GM19351 (cell line): ENCODE results near the gene ASMTL.
"Not testable (repeated sequence)": the region's sequence is repeated elsewhere in the genome, so short reads cannot be mapped to it uniquely, and the experiment has no call there.

ENCODE experiments used
- ATAC-seq: cut with Tn5 transposase; IDR thresholded peaks from one replicate; pipeline ENCODE4 v1.9.1; 2021; ENCODE audit warnings: mild to moderate bottlenecking, moderate library complexity; ENCODE audit not compliant: unreplicated experiment

The ASMTL gene

DNA sequence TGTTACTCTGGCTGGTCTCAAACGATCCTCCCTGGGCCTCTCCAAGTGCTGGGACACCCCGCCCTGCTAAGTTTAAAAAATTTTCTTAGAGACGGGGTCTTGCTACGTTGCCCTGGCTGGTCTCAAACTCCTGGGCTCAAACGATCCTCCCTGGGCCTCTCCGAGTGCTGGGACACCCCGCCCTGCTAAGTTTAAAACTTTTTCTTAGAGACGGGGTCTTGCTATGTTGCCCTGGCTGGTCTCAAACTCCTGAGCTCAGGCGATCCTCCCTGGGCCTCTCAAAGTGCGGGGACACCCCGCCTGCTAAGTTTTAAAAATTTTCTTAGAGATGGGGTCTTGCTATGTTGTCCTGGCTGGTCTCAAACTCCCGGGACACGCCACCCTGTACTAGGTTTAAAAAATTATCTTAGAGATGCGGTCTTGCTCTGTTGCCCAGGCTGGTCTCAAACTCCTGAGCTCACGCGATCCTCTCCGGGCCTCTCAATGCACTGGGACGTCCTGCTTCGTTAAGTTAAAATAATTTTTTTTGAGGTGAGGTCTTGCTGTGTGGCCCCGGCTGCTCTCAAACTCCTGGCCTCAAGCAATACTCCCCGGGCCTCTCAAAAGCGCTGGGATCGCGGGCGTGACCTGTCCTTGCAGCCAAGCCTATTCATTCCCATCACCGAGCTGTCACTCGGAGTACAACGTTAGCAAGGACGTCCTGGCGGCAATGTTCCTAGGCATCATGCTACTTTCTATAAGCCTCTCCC lies 61.9 kb downstream of the ASMTL start:
- ATAC-seq: no peak

DNA sequence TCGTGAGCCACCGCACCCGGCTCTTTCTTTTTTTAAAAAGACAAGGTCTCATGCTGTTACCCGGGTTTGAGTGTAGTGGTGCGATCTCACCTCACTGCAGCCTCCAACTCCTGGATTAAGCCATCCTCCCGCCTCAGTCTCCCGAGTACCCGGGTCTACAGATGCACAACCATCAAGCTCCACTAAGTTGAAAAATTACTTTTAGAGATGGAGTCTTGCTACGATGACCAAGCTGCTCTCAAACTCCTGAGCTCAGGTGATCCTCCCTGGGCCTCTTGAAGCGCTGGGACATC lies 62.8 kb downstream of the ASMTL start:
- no peak for ATAC-seq

DNA sequence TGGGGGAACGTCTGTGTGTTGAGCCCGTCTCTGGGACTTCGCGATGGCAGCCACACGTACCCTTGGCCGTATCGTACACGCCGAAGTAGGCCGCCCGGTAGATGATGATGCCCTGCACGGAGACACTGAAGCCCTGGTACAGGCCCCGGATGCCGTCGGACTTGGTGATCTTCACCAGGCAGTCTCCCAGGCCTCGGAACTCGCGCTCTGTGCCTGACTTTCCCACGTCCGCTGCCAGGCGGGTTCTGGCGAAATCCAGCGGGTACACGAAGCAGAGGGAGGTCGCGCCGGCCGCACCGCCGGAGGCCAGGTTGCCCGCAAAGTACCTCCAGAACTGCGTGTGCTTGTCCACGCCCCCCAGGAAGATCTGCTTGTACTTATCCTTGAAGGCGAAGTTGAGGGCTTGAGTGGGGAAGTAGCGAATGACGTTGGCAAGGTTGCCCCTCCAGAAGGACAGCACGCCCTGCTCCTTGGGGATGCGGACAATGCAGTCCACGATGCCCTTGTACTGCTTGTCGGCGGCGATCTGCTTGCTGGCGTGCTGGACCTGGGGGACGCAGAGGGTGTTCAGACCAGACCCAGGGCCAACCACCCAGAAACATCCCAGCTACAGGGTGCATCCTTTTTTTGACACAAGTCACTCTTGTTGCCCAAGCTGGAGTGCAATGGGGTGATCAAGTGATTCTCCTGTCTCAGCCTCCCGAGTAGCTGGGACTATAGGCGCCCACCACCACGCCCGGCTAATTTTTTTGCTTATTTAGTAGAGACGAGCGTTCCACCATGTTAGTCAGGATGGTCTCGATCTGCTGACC lies 63.3 kb downstream of the ASMTL start:
- ATAC-seq: no peak

DNA sequence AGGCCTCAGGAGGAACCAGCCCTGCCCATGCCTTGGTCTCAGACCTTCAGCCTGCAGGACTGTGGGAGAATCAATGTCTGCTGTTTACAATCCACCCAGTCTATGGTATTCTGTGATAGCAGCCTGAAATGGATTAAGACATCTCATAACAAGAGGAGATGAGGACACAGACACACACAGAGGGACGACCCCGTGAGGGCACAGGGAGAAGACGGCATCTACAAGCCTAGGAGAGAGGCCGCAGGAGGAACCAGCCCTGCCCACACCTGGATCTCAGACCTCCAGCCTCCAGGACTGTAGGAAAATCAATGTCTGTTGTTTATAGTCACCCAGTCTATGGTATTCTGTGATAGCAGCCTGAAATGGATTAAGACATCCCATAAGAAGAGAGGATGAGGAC lies 64.1 kb downstream of the ASMTL start:
- ATAC-seq: no peak

DNA sequence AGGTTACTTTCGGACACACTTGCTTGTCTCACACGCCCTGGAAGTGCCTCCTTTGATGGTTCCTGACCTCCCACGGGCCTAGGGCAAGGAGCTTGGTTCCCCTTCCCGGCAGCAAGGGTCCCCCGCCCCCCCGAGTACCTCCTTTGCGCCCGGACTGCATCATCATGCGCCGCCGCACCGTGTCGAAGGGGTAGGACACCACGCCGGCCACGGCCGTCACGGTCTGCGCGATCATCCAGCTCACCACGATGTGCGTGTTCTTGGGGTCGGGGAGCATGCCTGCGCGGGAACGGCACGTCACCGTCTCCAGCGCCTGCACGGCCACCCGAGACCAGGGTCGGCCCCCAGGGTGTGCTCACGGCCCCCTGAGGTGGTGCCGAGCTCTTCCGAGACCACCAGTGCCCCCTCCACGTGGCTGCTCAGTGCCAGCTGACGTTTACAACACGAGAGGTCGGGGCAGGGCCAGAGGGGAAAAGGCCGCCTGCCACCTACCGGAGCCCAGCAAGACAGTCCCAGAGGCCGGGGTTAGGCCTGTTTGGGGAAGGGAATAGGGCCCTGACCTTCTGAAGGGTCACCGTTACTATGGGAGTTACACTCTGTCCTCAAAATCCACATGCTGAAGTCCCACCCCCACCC lies 65.5 kb downstream of the ASMTL start:
- no peak for ATAC-seq

DNA sequence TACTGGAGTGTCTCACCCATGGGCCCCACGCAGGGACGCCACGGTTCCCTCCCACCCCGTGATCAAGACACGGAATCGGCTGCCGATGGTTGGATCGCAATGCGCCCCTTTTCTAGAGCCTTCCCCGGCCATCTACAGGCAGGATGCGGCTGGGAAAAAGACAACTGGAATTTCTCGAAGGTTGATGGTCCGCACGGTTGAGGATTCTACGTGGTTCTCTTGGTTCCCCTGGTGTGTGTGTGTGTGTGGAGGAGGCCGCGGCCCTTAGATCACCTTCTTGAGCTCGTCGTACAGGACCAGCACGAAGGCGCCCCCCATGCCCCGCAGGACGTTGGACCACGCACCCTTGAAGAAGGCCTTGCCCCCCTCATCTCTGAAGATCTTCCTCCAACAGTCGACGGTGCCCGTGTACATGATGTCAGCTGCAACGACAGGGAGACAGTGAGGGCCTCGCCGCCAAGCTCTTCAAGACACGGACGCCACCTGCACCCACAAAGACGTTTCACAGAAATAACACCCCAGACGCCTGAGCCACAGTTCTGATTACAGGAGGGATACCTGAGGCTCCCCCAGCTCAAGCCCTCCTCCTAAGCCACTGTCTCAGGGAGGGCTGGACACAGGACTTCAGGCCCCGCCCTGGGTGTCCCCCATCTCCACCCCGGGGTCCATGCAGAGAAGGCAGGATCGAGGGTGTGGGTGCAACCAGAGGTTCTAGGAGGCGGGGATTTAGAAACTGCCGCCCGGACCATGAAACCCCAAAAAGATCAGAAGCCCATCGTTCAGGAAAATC lies 66.2 kb downstream of the ASMTL start:
- no peak for ATAC-seq

DNA sequence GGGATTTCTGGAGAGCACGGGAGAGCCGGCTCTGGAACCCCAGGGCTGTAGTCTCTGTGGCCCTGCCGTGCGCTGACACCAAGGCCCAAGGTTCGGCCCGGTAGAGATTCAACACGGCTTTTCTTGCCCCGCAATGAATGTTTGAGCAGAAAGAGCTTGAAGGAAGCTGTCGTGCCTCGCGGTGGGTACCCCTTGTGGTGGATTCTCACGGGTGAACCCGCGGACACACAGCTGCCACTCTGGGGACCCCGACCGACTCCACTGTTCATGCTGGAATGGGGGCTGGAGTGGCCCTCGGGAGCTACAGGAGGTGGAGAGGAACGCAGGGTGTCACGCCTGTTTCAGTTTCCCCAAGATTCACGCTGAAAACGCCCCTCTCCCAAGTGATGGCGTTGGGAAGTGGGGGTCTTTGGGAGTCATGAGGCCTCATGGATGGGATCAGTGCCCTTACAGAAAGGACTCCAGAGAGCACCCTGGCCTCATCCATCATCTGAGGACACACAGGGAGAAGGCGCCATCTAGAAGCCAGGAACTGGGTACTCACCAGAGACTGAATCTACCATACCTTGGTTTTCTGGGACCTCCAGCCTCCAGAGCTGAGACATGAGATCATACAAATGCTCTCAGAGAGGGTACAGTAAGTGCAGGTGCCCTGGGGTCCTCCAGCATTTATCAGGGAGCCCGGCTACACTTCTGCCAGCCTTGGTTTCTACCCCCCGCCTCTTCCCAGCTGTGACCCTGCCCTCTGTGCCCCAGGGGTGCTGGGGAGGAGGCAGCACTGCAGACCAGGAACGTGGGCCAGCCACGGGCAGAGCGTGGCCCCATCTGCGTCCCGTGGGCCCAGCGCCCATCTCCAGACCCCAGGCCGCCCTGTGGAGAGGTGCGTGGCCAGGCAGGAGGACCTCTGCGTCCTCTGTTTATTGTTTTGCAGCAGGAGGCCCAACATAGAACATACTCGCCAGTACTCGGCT lies 67.2 kb downstream of the ASMTL start:
- ATAC-seq: no peak

DNA sequence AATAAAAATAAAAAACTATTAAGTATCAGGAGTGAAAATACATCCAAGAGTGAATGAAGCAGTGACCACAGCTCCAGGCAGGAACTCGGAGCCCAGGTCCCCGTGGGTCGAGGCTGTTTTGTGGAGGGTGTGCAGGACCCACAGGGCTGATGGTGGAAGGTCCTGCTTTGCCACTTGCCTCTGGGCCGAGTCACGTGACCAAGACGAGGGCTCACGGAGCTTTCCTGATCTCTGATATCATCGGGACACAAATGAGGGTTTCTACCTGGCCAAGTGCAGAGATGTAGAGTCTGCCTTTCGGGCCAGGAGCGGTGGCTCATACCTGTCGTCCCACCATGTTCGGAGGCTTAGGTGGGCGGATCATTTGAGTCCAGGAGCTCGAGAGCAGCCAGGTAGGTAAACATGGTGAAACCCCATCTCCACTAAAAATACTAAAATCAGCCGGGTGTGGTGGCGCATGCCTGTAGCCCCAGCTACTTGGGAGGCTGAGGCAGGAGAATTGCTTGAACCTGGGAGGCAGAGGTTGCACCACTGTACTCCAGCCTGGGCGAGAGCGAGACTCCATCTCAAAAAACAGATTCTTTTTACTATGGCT lies 68.0 kb downstream of the ASMTL start:
- no peak for ATAC-seq

DNA sequence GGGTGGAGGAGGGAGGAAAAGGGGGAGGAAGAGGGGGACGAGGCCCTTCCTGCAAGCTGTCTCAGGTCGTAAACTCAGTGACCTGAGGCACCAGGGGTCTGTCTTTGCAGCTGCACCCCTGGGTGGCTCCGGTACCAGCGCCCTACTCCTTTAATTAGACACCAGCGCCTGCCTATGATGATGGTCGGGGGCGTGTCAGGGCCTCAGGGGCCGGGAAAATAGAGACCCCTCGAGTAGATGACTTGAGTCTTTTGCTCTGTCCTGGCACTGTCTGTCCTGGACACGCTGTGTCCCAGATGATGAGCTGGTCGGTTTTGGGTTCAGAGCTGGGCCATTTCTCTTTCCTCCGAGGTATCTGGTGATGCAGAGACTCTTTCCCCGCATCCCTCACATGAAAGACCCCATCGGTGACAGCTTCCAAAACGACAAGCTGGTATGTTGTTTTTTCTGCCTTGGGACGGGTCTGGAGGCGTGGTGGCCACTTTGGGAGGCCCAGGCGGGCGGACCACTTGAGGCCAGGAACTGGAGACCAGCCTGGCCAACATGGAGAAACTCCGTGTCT lies 72.0 kb downstream of the ASMTL start:
- no peak for ATAC-seq

DNA sequence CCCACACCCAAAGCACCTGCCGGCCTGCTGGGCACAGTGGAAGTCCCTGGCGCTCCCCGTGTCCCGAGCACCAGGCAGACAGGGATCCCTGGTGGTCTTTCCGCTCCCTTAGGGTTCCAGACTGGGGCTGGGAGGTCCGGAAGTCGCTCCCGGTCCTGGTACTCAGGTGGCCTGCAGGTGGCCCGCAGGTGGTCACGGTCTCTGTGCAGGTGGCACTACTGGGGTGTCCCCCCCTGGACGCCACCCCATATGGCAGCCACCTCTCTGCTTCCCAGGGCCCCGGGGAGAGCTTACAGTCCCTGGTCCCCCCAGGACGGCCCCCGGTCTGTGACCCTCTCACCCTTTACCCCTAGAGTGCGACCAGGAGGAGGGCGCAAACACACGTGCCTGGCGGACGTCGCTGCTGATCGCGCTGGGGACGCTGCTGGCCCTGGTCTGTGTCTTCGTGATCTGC lies 74.4 kb downstream of the ASMTL start:
- ATAC-seq: no peak

DNA sequence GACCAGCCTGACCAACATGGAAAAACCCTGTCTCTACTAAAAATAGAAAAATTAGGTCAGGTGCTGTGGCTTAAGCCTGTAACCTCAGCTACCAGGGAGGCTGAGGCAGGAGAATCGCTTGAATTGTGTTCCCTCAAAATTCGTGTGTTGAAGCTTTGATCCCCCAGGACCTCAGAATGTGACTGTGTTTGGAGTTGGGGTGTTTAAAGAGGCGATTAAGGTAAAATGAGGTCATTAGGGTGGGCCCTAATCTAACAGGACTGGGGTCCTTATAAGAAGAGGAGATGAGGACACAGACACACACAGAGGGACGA lies 84.4 kb downstream of the ASMTL start:
- no peak for ATAC-seq

DNA sequence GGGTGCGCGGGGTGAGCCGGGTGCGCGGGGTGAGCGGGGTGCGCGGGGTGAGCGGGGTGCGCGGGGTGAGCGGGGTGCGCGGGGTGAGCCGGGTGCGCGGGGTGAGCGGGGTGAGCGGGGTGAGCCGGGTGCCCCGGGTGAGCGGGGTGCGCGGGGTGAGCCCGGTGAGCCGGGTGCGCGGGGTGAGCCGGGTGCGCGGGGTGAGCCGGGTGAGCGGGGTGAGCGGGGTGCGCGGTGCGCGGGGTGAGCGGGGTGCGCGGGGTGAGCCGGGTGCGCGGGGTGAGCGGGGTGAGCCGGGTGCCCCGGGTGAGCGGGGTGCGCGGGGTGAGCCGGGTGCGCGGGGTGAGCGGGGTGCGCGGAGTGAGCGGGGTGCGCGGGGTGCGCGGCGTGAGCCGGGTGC lies 86.3 kb downstream of the ASMTL start:
- ATAC-seq: not testable (repeated sequence)

DNA sequence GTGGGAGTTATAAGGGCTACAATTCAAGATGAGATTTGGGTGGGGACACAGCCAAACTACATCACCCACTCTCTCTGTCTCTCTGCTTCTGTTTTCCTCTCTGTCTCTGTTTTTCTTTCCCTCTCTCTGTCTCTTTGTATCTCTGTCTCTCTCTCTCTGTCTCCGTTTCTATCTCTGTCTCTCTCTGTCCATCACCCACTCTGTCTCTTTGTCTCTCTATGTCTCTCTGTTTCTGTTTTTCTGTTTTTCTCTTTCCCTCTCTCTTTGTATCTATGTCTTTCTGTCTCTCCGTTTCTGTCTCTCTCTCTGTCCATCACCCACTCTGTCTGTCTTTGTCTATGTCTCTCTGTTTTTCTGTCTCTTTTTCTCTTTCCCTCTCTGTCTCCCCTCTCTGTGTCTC lies 90.8 kb downstream of the ASMTL start:
- no peak for ATAC-seq

DNA sequence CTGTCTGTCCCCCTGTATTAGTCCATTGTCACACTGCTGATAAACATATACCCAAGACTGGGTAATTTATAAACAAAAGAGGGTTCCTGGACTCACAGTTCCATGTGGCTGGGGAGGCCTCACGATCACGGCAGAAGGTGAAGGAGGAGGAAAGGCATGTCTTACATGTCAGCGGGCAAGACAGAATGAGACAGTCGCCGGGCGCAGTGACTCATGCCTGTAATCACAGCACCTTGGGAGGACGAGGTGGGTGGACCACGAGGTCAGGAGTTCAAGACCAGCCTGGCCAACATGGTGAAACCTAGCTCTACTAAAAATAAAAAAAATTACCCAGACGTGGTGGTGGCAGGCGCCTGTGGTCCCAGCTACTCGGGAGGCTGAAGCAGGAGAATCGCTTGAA lies 91.4 kb downstream of the ASMTL start:
- ATAC-seq: no peak

DNA sequence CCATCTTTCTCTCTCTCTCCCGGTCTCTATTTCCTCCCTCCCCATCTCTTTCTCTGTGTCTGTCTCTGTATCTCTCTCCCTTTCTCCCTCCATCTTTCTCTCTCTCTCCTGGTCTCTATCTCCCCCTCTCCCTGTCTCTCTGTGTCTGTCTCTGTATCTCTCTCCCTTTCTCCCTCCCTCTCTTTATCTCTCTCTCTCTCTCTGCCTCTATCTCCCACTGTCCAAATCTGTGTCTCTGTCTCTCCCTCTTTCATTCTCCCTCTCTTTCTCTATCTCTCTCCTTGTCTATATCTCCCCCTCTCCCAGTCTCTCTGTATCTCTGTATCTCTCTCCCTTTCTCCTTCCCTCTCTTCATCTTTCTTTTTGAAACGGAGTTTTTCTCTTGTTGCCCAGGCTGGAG lies 92.5 kb downstream of the ASMTL start:
- no peak for ATAC-seq

DNA sequence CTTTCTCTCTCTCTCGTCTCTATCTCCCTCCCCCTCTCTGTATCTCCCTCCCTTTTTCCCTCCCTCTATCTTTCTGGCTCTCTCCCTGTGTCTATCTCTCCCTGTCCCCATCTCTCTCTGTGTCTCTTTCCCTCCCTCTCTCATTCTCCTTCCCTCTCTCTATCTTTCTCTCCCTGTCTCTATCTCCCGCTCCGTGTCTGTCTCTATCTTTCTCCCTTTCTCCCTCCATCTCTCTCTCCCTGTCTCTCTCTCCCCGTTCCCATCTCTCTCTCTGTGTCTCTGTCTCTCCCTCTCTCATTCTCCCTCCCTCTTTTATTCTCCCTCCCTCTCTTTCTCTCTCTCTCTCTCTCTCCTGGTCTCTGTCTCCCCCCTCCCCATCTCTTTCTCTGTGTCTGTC lies 93.2 kb downstream of the ASMTL start:
- no peak for ATAC-seq

DNA sequence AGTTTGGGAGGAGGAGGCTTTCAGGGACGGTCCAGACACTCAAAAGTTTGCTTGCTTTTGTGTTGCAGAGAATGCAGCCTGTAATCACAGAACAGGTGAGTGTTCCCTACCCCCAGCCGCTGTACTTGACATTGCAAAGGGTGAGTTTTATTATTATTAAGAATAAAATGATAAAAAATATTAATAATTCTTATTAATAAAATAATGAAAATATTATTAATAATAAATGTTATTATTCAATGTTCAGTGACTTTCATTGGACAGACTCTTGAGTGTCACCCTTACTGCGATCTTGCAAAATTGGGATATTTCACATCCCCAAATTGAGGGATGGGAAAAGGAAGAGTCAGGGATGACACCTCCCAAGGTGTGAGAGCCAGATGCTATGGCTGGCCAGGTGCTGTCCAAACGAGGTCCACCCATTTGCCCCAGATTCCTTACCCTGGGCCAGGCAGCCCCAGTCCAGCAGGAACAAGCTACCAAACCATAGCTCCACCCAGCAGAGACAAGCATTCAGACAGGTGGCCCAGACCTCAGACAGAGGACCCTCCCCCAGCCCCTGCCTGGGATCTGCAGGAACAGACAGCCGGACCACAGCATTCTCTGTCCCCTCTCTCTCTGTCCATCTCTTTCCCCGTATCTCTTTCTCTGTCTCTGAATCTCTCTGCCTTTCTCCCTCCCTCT lies 93.8 kb downstream of the ASMTL start:
- no peak for ATAC-seq

DNA sequence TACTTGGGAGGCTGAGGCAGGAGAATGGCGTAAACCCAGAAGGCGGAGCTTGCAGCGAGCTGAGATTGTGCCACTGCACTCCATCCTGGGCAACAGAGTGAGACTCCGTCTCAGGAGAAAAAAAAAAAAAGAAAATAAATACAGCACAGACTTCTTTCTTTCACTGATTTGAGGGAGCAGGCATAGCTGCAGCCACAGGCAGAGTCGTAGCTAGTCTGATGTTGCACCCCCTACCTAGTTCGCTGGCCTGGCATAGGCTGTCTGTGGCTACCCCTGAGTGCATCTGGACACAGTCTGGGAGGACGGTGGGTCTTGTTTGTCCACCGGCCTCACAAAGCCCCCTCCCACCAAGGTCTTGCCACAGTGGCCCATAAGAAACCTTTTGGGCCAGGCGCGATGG lies 94.7 kb downstream of the ASMTL start:
- ATAC-seq: no peak
